GM23338 (cell line): ENCODE data around the gene EPHB1. TPM values are rescaled to one million over a fixed set of nuclear protein-coding genes. Genes with fewer than 3 reads are reported as not detected.

Experiments used
- ATAC-seq: fragments of 200-7000 bp; cut with Tn5 transposase; 3 replicates; pipeline ENCODE4 v1.9.1; 2020
- DNase-seq: peaks from one replicate; pipeline ENCODE4 v3.0.0-alpha.2; 2015; ENCODE audit warnings: low spot score
- H2AFZ ChIP-seq: fragments of 200-600 bp; sonication (generic); 2 replicates; pipeline ENCODE4 v1.8.0; 2016; ENCODE audit warnings: antibody characterized with exemption, mild to moderate bottlenecking, moderate library complexity
- H3F3A ChIP-seq: fragments of 200-600 bp; sonication (generic); replicated peaks from 2 replicates; pipeline ENCODE4 v1.8.0; 2017; ENCODE audit warnings: antibody characterized with exemption, mixed run types, low read depth
- H3K27ac ChIP-seq: fragments of 200-600 bp; sonication (generic); 2 replicates; pipeline ENCODE4 v1.6.1; 2016; ENCODE audit warnings: low read depth
- H3K27me3 ChIP-seq: fragments of 200-600 bp; sonication (generic); 2 replicates; pipeline ENCODE4 v1.8.0; 2016; ENCODE audit warnings: mild to moderate bottlenecking, mixed run types, moderate library complexity; ENCODE audit not compliant: insufficient read depth
- H3K36me3 ChIP-seq: fragments of 200-600 bp; sonication (generic); 2 replicates; pipeline ENCODE4 v1.8.0; 2016; ENCODE audit warnings: mild to moderate bottlenecking; ENCODE audit not compliant: insufficient read depth
- H3K4me1 ChIP-seq: fragments of 200-600 bp; sonication (generic); 2 replicates; pipeline ENCODE4 v1.8.0; 2016; ENCODE audit warnings: mild to moderate bottlenecking, moderate library complexity; ENCODE audit not compliant: insufficient read depth
- H3K4me2 ChIP-seq: fragments of 200-600 bp; sonication (generic); 2 replicates; pipeline ENCODE4 v1.7.1; 2017; ENCODE audit warnings: mixed run types
- H3K4me3 ChIP-seq: fragments of 200-600 bp; sonication (generic); 2 replicates; pipeline ENCODE4 v1.6.1; 2016; ENCODE audit warnings: mixed run types
- H3K79me2 ChIP-seq: fragments of 200-600 bp; sonication (generic); replicated peaks from 2 replicates; pipeline ENCODE4 v1.8.0; 2017; ENCODE audit warnings: mild to moderate bottlenecking; ENCODE audit not compliant: insufficient read depth
- H3K9me2 ChIP-seq: fragments of 200-600 bp; sonication (generic); 2 replicates; pipeline ENCODE4 v1.8.0; 2017; ENCODE audit not compliant: insufficient read depth
- H4K20me1 ChIP-seq: fragments of 200-600 bp; sonication (generic); replicated peaks from 2 replicates; pipeline ENCODE4 v1.8.0; 2017; ENCODE audit warnings: mild to moderate bottlenecking; ENCODE audit not compliant: insufficient read depth
- H3K27ac Mint-ChIP-seq: 2 replicates; pipeline ENCODE4 v1.8.0; 2020; ENCODE audit warnings: inconsistent platforms, mild to moderate bottlenecking, moderate library complexity, mixed read lengths
- H3K27me3 Mint-ChIP-seq: 3 replicates; pipeline ENCODE4 v1.8.0; 2022; ENCODE audit warnings: low read depth, mild to moderate bottlenecking, moderate library complexity, mixed read lengths, inconsistent platforms; ENCODE audit not compliant: insufficient read depth, poor library complexity
- H3K36me3 Mint-ChIP-seq: 3 replicates; pipeline ENCODE4 v1.8.0; 2021; ENCODE audit warnings: low read depth, mild to moderate bottlenecking, inconsistent platforms, moderate library complexity, mixed read lengths
- H3K4me1 Mint-ChIP-seq: 3 replicates; pipeline ENCODE4 v1.8.0; 2020; ENCODE audit warnings: mild to moderate bottlenecking, inconsistent platforms, mixed read lengths
- H3K4me3 Mint-ChIP-seq: 3 replicates; pipeline ENCODE4 v1.8.0; 2021; ENCODE audit warnings: moderate library complexity, mild to moderate bottlenecking, inconsistent platforms, mixed read lengths
- H3K9me3 Mint-ChIP-seq: 3 replicates; pipeline ENCODE4 v1.8.0; 2020; ENCODE audit warnings: moderate library complexity, mild to moderate bottlenecking, inconsistent platforms, mixed read lengths
- CREB1 ChIP-seq: fragments of 250-450 bp; sonication (Bioruptor Pico); IDR thresholded peaks from 2 replicates; pipeline ENCODE4 v1.5.0; 2020; ENCODE audit warnings: low read depth, mild to moderate bottlenecking, moderate library complexity
- EZH2phosphoT487 ChIP-seq: fragments of 200-600 bp; sonication (generic); IDR thresholded peaks from one replicate; pipeline ENCODE4 v1.8.1; 2018; ENCODE audit warnings: antibody characterized with exemption; ENCODE audit not compliant: unreplicated experiment
- JUNB ChIP-seq: IDR thresholded peaks from one replicate; pipeline ENCODE4 v1.6.1; 2016; ENCODE audit warnings: antibody characterized with exemption; ENCODE audit not compliant: unreplicated experiment
- NANOG ChIP-seq: IDR thresholded peaks from 2 replicates; pipeline ENCODE4 v1.6.1; 2016; ENCODE audit warnings: antibody characterized with exemption, borderline replicate concordance
- POLR2AphosphoS5 ChIP-seq: IDR thresholded peaks from 2 replicates; pipeline ENCODE4 v1.6.1; 2016; ENCODE audit warnings: antibody characterized with exemption, low read depth
- REST ChIP-seq: IDR thresholded peaks from one replicate; pipeline ENCODE4 v1.6.1; 2018; ENCODE audit warnings: antibody characterized with exemption; ENCODE audit not compliant: unreplicated experiment
- ZNF114 ChIP-seq: fragments of 250-450 bp; sonication (Bioruptor Pico); IDR thresholded peaks from 2 replicates; pipeline ENCODE4 v1.5.0; 2020; ENCODE audit warnings: mild to moderate bottlenecking, moderate library complexity
- ZNF331 ChIP-seq: fragments of 250-450 bp; sonication (Bioruptor Pico); IDR thresholded peaks from 2 replicates; pipeline ENCODE4 v1.5.0; 2020; ENCODE audit warnings: low read depth, mild to moderate bottlenecking, moderate library complexity
- polyA plus RNA-seq: library from polyadenylated mRNA; unstranded; fragments of >200 nt; fragmentation: Nextera tagmentation; extraction: Ambion mirVana; gene quantifications from 2 replicates; pipeline ENCODE4 v1.2.1, GENCODE V29; 2016
- total RNA-seq: library from RNA; depleted of rRNA; stranded (reverse); fragments of >200 nt; shearing (Covaris generic); gene quantifications from 2 replicates; pipeline ENCODE4 v1.2.3, GENCODE V29; 2014
- TF ChIP-seq, protein P1 (sequence below), 2 experiments: fragments of 200-600 bp in 1 of 2; sonication (generic) in 1 of 2; conservative IDR thresholded peaks; 2 replicates each; pipeline versions ENCODE4 v1.5.1 to v1.6.1; 2016 to 2017; ENCODE audit warnings: antibody characterized with exemption in 2 of 2, low read depth in 2 of 2, mild to moderate bottlenecking in 2 of 2, moderate library complexity in 1 of 2

The EPHB1 gene
- total and polyA plus RNA-seq, 2 experiments from 2014 or later = 2.7 to 5.2 TPM

- Histone ChIP-seq H3K4me2 (no peak overlapping the region), H3K4me3 (no peak overlapping the region), H3K36me3 (no peaks in the 10 kb centered on the region), H3K27me3 (no peaks in the 10 kb centered on the region), H3K4me1 (no peaks in the 10 kb centered on the region), H3F3A (no peaks in the 10 kb centered on the region), H3K9me2 (0 out of 2 replicates have a peak, but pooled peaks cover 6% of the 10 kb centered on the region), H3K27ac (no peak overlapping the region), H4K20me1 (no peaks in the 10 kb centered on the region), H2AFZ (no peak overlapping the region), H3K79me2 (no peaks in the 10 kb centered on the region)
- Mint-ChIP-seq H3K36me3 (peaks cover 7% of the 10 kb centered on the region; the same call in 2 of the 3 replicates), H3K27me3 (peaks cover 1% of the 10 kb centered on the region), H3K27ac (no peak overlapping the region), H3K4me3 (no peak overlapping the region), H3K9me3 (peaks cover 10% of the 10 kb centered on the region; the same call in 2 of the 3 replicates), H3K4me1 (peaks cover 7% of the 10 kb centered on the region; the same call in 2 of the 3 replicates)
- no peak for DNase-seq
- no peak for ATAC-seq
- TF ChIP-seq, protein P1, sequence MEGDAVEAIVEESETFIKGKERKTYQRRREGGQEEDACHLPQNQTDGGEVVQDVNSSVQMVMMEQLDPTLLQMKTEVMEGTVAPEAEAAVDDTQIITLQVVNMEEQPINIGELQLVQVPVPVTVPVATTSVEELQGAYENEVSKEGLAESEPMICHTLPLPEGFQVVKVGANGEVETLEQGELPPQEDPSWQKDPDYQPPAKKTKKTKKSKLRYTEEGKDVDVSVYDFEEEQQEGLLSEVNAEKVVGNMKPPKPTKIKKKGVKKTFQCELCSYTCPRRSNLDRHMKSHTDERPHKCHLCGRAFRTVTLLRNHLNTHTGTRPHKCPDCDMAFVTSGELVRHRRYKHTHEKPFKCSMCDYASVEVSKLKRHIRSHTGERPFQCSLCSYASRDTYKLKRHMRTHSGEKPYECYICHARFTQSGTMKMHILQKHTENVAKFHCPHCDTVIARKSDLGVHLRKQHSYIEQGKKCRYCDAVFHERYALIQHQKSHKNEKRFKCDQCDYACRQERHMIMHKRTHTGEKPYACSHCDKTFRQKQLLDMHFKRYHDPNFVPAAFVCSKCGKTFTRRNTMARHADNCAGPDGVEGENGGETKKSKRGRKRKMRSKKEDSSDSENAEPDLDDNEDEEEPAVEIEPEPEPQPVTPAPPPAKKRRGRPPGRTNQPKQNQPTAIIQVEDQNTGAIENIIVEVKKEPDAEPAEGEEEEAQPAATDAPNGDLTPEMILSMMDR (conservative IDR thresholded peaks at IDR 0.05; ENCODE audit: low read depth in 2 of 2) = no peak
- no peak for TF ChIP-seq JUNB
- no peak for TF ChIP-seq ZNF331 (CRISPR knock-in tag)
- no peak for TF ChIP-seq POLR2AphosphoS5
- TF ChIP-seq CREB1 (CRISPR knock-in tag) = no peak
- no peak for TF ChIP-seq ZNF114 (CRISPR knock-in tag)
- no peak for TF ChIP-seq EZH2phosphoT487
- no peak for TF ChIP-seq REST
Measured at GRCh38 chr3:134918441-134918840, 123.4 kb downstream of the EPHB1 start.

DNA sequence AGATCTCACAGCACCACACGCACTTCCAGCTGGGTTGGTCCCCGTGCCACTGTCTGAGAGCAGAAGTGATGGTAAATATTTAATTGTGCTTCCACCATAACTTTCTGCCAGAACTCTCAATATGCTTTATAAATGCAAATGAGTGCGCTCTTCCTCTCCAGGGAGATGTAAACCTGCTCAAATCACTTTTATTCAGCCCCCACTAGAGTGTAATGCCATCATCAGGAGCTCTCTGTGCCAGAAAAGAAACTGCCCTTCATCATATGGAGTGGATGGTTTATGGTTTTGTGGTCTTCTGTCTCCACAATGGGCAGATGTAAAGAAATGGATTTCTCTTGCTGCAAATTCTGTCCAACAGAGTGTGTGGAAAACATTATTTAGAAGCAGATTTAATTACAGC is 127.0 kb downstream of the EPHB1 start:
- Mint-ChIP-seq H3K4me1 (peaks cover 4% of the 10 kb centered on the region; the same call in 2 of the 3 replicates), H3K36me3 (peaks cover 10% of the 10 kb centered on the region), H3K27ac (no peak overlapping the region), H3K27me3 (peaks cover 1% of the 10 kb centered on the region), H3K9me3 (peaks cover 16% of the 10 kb centered on the region), H3K4me3 (no peak overlapping the region)
- ATAC-seq (no peak), DNase-seq (no peak)
- Histone ChIP-seq H3K27me3 (no peaks in the 10 kb centered on the region), H3K79me2 (no peaks in the 10 kb centered on the region), H3K9me2 (peaks cover 11% of the 10 kb centered on the region; the same call in 1 of the 2 replicates), H3K4me3 (no peak overlapping the region), H3K36me3 (no peaks in the 10 kb centered on the region), H4K20me1 (no peaks in the 10 kb centered on the region), H3K27ac (no peak overlapping the region), H3K4me1 (no peaks in the 10 kb centered on the region), H3F3A (no peaks in the 10 kb centered on the region), H2AFZ (no peak overlapping the region), H3K4me2 (no peak overlapping the region)
- no peak for TF ChIP-seq EZH2phosphoT487
- no peak for TF ChIP-seq POLR2AphosphoS5
- TF ChIP-seq, protein P1 (conservative IDR thresholded peaks at IDR 0.05; ENCODE audit: low read depth in 2 of 2) = no peak
- no peak for TF ChIP-seq REST
- TF ChIP-seq JUNB = no peak
- no peak for TF ChIP-seq NANOG
